Prostate gland (tissue), 2 donors: Measurements from ENCODE around the gene TBC1D3B.

ENCODE experiments used
- POLR2A ChIP-seq: fragments of 450-650 bp; IDR thresholded peaks from one replicate; pipeline ENCODE4 v1.6.1; 2016; ENCODE audit warnings: antibody characterized with exemption, mild to moderate bottlenecking
- POLR2AphosphoS5 ChIP-seq: sonication (generic); formaldehyde crosslinking; IDR thresholded peaks from one replicate; pipeline ENCODE4 v1.6.1; 2017; ENCODE audit warnings: antibody characterized with exemption
- TF ChIP-seq, protein P1 (sequence below), 4 experiments: fragments of 200-600 bp in 2 of 4; fragments of 450-650 bp in 2 of 4; sonication (generic) in 2 of 4; IDR thresholded peaks; 1 replicate in 3 of 4; 2 replicates in 1 of 4; pipeline ENCODE4 v1.5.1; 2016 to 2019; ENCODE audit warnings: antibody characterized with exemption in 4 of 4, mild to moderate bottlenecking in 2 of 4, moderate library complexity in 2 of 4

DNA sequence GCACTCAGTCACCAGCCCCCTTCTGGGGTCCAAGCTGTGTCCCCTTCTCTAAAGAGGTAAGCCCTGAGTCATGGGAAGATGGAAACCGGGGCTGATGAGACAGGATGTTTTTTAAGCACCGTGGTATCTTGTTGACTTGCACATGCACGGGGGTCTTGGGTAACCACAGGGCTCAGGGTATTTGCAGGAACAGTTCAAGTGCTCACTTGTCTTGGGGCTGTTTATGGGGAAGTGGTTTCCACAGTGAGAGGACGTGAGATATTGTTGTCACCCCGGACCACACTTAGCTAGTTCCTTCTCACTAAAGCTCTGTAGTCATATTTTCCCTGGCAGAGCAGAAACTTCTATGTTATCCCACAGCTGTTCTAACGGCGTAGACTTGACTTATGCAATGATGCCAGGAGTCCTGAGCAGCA, 12.5 kb upstream of the TBC1D3B start:
- TF ChIP-seq, protein P1, sequence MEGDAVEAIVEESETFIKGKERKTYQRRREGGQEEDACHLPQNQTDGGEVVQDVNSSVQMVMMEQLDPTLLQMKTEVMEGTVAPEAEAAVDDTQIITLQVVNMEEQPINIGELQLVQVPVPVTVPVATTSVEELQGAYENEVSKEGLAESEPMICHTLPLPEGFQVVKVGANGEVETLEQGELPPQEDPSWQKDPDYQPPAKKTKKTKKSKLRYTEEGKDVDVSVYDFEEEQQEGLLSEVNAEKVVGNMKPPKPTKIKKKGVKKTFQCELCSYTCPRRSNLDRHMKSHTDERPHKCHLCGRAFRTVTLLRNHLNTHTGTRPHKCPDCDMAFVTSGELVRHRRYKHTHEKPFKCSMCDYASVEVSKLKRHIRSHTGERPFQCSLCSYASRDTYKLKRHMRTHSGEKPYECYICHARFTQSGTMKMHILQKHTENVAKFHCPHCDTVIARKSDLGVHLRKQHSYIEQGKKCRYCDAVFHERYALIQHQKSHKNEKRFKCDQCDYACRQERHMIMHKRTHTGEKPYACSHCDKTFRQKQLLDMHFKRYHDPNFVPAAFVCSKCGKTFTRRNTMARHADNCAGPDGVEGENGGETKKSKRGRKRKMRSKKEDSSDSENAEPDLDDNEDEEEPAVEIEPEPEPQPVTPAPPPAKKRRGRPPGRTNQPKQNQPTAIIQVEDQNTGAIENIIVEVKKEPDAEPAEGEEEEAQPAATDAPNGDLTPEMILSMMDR (IDR thresholded peaks at IDR 0.05) = no peak
- TF ChIP-seq POLR2A (no peak), POLR2AphosphoS5 (no peak)
